Heart right ventricle (tissue), 16 donors: ENCODE results near the gene ALDH1A2. TPM values are rescaled to one million over a fixed set of nuclear protein-coding genes. Genes with fewer than 3 reads are reported as not detected.
A peak's percentile ranks its signal among the peaks of the same experiment; 100 is the strongest.
"Not testable (repeated sequence)": the region's sequence is repeated elsewhere in the genome, so short reads cannot be mapped to it uniquely, and the experiment has no call there.

Source experiments
- ATAC-seq, 8 donors: fragments of 200-7000 bp; cut with Tn5 transposase; one replicate each; pipeline ENCODE4 v1.9.1; 2020; ENCODE audit warnings: mild to moderate bottlenecking in 8 of 8, moderate library complexity in 8 of 8, moderate number of reproducible peaks in 1 of 8
- DNase-seq, 2 donors: peaks; one replicate each; pipeline ENCODE4 v3.0.0-alpha.2; 2020
- H3K27ac ChIP-seq, 10 donors: fragments of 200-600 bp; sonication (generic) in 2 of 10; one replicate each; pipeline versions ENCODE4 v1.5.0 to v1.8.0; 2020 to 2022; ENCODE audit warnings: mild to moderate bottlenecking in 3 of 10
- H3K27me3 ChIP-seq, 7 donors: fragments of 200-600 bp; one replicate each; pipeline ENCODE4 v1.8.0; 2021 to 2022; ENCODE audit warnings: mild to moderate bottlenecking in 2 of 7
- H3K36me3 ChIP-seq, 9 donors: fragments of 200-600 bp; sonication (generic) in 1 of 9; one replicate each; pipeline versions ENCODE4 v1.5.0 to v1.8.0; 2020 to 2022; ENCODE audit warnings: mild to moderate bottlenecking in 2 of 9
- H3K4me1 ChIP-seq, 9 donors: fragments of 200-600 bp; sonication (generic) in 1 of 9; one replicate each; pipeline versions ENCODE4 v1.5.0 to v1.8.0; 2020 to 2022; ENCODE audit warnings: mild to moderate bottlenecking in 4 of 9
- H3K4me3 ChIP-seq, 10 donors: fragments of 200-600 bp; sonication (generic) in 2 of 10; one replicate each; pipeline versions ENCODE4 v1.5.0 to v1.8.0; 2020 to 2022; ENCODE audit warnings: mild to moderate bottlenecking in 7 of 10, moderate library complexity in 2 of 10
- H3K9me3 ChIP-seq, 11 donors: fragments of 200-600 bp in 10 of 11; sonication (generic) in 2 of 11; one replicate each; pipeline versions ENCODE4 v1.5.0 to v1.8.0; 2013 to 2022; ENCODE audit warnings: mild to moderate bottlenecking in 2 of 11, control low read depth in 1 of 11, moderate library complexity in 1 of 11
- CTCF ChIP-seq, 9 donors: fragments of 200-600 bp; sonication (generic) in 2 of 9; IDR thresholded peaks; one replicate each; pipeline versions ENCODE4 v1.5.0 to v1.8.0; 2021 to 2022; ENCODE audit warnings: antibody characterized with exemption in 9 of 9, mild to moderate bottlenecking in 5 of 9, moderate library complexity in 1 of 9
- WGBS, 2 donors: extraction: QIAGEN DNeasy Blood & Tissue Kit; methylation state at CpG; one replicate each; pipeline ENCODE4 v1.1.7; 2013; ENCODE audit warnings: inconsistent platforms in 1 of 2; 5-methylcytosine and 5-hydroxymethylcytosine counted together
- intact Hi-C, 10 donors: fragments of 100-400 bp; cut with DNase I; formaldehyde crosslinking; loops; one replicate each; pipeline versions ENCODE4 v1.11.1 to v1.14.2; 2022
- polyA plus RNA-seq, 2 donors: library from polyadenylated mRNA; stranded (reverse); fragments of 200-250 nt; gene quantifications; one replicate each; pipeline ENCODE4 v1.2.3, GENCODE V29; 2013
- total RNA-seq, 10 donors: library from RNA; stranded (reverse); fragmentation: NEBNext Ultra II Directional in 3 of 10; extraction: Animal tissue kit (Norgen Biotek cat#: 25700) in 3 of 10; gene quantifications; one replicate each; pipeline versions ENCODE4 v1.2.1 to v1.2.4, GENCODE V29; 2021 to 2023
- donor health status: Arrhythmogenic right ventricular cardiomyopathy.
- donor health status: ischemic (EF 13 %, LVEDD 7.1; RV severe dilation, severe dysfunction).
- donor health status: healthy with polysubstance abuse.
- donor health status: DM: no; HTN: yes; CAD: no.
- donor health status: DM: no; HTN: no; CAD: no.
- donor health status: ischemic (EF 25% LVEDD 6.9; RV normal size, moderate dysfunction).
- donor health status: ischemic (EF 25% LVEDD 5.7; RV mildly dilated, moderate dysfunction).
- donor health status: healthy.
- donor health status: DM: yes; HTN: yes; CAD: no.
- donor health status: Ischemic cardiomyopathy.
- donor health status: ischemic (EF 35%, LVEDD 5.7; RV mildly dilated, moderate dysfunction).
- donor health status: nonischemic (EF 11% LVEDD 7.7; RV severe dilation, severe dysfunction).
- donor health status: DM: yes; HTN: yes; CAD: no.
- donor health status: PGD.
- donor health status: ischemic (EF 29% LVEDD 5.4; RV normal size, mild dysfunction).
- donor health status: nonischemic (EF 23%, LVEDD 6.1; RV moderate dilation, normal function).

Gene ALDH1A2
- total and polyA plus RNA-seq, 12 donors = 2.3 to 21.0 (median 9.8) TPM

GRCh38 chr15:58038426-58039078 lies 27.0 kb downstream of the ALDH1A2 start:
- 33 to 38% methylated on average over 2 of the region's 2 CpGs for WGBS, 2 donors
- no peaks in the 10 kb centered on the region for H3K36me3 ChIP-seq
- H3K4me1 ChIP-seq = peaks cover 0 to 24% (median 11%) of the 10 kb centered on the region in 9 donors
- DNase-seq = no peak
- ATAC-seq = peak in 3 of 8 donors; percentile 13 to 37 (median 16)
- no peaks in the 10 kb centered on the region for H3K9me3 ChIP-seq
- intact Hi-C loops = no loop called here
- H3K27me3 ChIP-seq = no peaks in the 10 kb centered on the region
- no peak overlapping the region for H3K4me3 ChIP-seq
- no peak for TF ChIP-seq CTCF (IDR thresholded peaks at IDR 0.05)
- peak overlapping the region in 1 of 10 donors; percentile 15 for H3K27ac ChIP-seq

- WGBS, 2 donors = 15 to 16% methylated on average over 2 of the region's 2 CpGs
- intact Hi-C loops = no loop called here
- ATAC-seq = peak in 3 of 8 donors; percentile 25 to 49 (median 39)
These were observed 27.7 kb downstream of the ALDH1A2 start for GRCh38 chr15:58037723-58038301.

GRCh38 chr15:58036579-58036978 lies 28.9 kb downstream of the ALDH1A2 start:
- H3K36me3 ChIP-seq = no peaks in the 10 kb centered on the region
- DNase-seq (no peak), ATAC-seq (no peak)
- H3K27me3 ChIP-seq = no peaks in the 10 kb centered on the region
- no peak overlapping the region for H3K4me3 ChIP-seq
- TF ChIP-seq CTCF (IDR thresholded peaks at IDR 0.05) = no peak
- H3K4me1 ChIP-seq = peaks cover 0 to 24% (median 11%) of the 10 kb centered on the region in 9 donors
- no peak overlapping the region for H3K27ac ChIP-seq
- WGBS, 2 donors = 85 to 87% methylated on average over 4 of the region's 4 CpGs
- intact Hi-C loops = no loop called here
- H3K9me3 ChIP-seq = no peaks in the 10 kb centered on the region

More at GRCh38 chr15:58037723-58038301, 27.7 kb downstream of the ALDH1A2 start:
- H3K9me3 ChIP-seq = no peaks in the 10 kb centered on the region
- H3K4me1 ChIP-seq = peaks cover 0 to 24% (median 11%) of the 10 kb centered on the region in 9 donors
- no peak overlapping the region for H3K4me3 ChIP-seq
- peak overlapping the region in 1 of 10 donors; percentile 15 for H3K27ac ChIP-seq
- TF ChIP-seq CTCF (IDR thresholded peaks at IDR 0.05) = no peak
- no peaks in the 10 kb centered on the region for H3K27me3 ChIP-seq
- no peaks in the 10 kb centered on the region for H3K36me3 ChIP-seq
- no peak for DNase-seq

GRCh38 chr15:58028392-58028791 lies 37.1 kb downstream of the ALDH1A2 start:
- H3K36me3 ChIP-seq, H3K4me3 ChIP-seq, H3K4me1 ChIP-seq, H3K27ac ChIP-seq, DNase-seq, intact Hi-C loops, ATAC-seq, H3K27me3 ChIP-seq: not testable (repeated sequence)
- 83 to 96% methylated on average over 1 of the region's 1 CpG for WGBS, 2 donors
- peaks cover 0 to 58% (median 53%) of the 10 kb centered on the region in 11 donors for H3K9me3 ChIP-seq

- TF ChIP-seq CTCF (IDR thresholded peaks at IDR 0.05) = no peak
- Histone ChIP-seq H3K4me1 (no peaks in the 10 kb centered on the region), H3K27me3 (no peaks in the 10 kb centered on the region), H3K36me3 (no peaks in the 10 kb centered on the region), H3K9me3 (peaks cover 0 to 69% (median 56%) of the 10 kb centered on the region in 11 donors), H3K4me3 (no peak overlapping the region), H3K27ac (no peak overlapping the region)
- ATAC-seq (no peak), DNase-seq (no peak)
- 94 to 95% methylated on average over 7 of the region's 7 CpGs for WGBS, 2 donors
- intact Hi-C loops = no loop called here
These were observed 39.0 kb downstream of the ALDH1A2 start for GRCh38 chr15:58026552-58026951.
